OCI-LY7 (cell line): ENCODE data around the gene STX8.

Experiments used
- EZH2phosphoT487 ChIP-seq: fragments of 200-600 bp; sonication (generic); IDR thresholded peaks from 2 replicates; pipeline ENCODE4 v1.6.1; 2018; ENCODE audit warnings: low read depth, borderline replicate concordance, mild to moderate bottlenecking, mixed run types, antibody characterized with exemption, low read length, moderate library complexity, mixed read lengths
- TF ChIP-seq, protein P1 (sequence below): fragments of 200-600 bp; sonication (generic); conservative IDR thresholded peaks from 2 replicates; pipeline ENCODE4 v1.5.1; 2014; ENCODE audit warnings: mild to moderate bottlenecking, antibody characterized with exemption, low read length, moderate library complexity, mixed read lengths

DNA sequence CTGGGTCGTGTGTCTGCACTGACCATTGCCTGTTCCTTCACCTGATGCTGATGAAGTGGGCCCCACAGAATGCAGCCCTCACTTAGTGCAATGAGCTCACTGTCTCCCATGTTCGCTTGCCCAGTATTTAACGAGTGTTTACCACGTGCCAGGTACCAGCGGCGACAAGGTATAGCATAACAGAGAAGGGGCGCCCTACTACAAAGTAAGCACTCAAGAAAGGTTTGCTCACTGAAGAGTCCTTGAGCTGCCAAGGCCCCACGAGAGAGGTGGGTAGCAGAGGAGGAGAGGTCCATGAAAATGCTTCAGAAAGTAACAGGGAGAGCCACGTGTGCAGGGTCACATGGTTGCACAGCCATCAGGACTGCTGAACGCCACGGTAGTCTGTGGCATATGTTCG lies 324.3 kb downstream of the STX8 start:
- TF ChIP-seq, protein P1, sequence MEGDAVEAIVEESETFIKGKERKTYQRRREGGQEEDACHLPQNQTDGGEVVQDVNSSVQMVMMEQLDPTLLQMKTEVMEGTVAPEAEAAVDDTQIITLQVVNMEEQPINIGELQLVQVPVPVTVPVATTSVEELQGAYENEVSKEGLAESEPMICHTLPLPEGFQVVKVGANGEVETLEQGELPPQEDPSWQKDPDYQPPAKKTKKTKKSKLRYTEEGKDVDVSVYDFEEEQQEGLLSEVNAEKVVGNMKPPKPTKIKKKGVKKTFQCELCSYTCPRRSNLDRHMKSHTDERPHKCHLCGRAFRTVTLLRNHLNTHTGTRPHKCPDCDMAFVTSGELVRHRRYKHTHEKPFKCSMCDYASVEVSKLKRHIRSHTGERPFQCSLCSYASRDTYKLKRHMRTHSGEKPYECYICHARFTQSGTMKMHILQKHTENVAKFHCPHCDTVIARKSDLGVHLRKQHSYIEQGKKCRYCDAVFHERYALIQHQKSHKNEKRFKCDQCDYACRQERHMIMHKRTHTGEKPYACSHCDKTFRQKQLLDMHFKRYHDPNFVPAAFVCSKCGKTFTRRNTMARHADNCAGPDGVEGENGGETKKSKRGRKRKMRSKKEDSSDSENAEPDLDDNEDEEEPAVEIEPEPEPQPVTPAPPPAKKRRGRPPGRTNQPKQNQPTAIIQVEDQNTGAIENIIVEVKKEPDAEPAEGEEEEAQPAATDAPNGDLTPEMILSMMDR = no peak
- no peak for TF ChIP-seq EZH2phosphoT487
